Measurements from ENCODE around the gene NARS2.

GRCh38 chr11:78539506-78539905 is 35.2 kb downstream of the NARS2 start:
- TF ChIP-seq CTCF (conservative IDR thresholded peaks at IDR 0.05) = no peak
- TF ChIP-seq ZFX (IDR thresholded peaks at IDR 0.05) = no peak

All from C4-2B (cell line).